ENCODE results near the gene DYNLT1. TPM values are rescaled to one million over a fixed set of nuclear protein-coding genes. Genes with fewer than 3 reads are reported as not detected.
"Not testable (repeated sequence)": the region's sequence is repeated elsewhere in the genome, so short reads cannot be mapped to it uniquely, and the experiment has no call there.

DYNLT1 gene
- total and polyA plus RNA-seq, 2 experiments from 2014 or later: 82.6 to 219 TPM

DNA sequence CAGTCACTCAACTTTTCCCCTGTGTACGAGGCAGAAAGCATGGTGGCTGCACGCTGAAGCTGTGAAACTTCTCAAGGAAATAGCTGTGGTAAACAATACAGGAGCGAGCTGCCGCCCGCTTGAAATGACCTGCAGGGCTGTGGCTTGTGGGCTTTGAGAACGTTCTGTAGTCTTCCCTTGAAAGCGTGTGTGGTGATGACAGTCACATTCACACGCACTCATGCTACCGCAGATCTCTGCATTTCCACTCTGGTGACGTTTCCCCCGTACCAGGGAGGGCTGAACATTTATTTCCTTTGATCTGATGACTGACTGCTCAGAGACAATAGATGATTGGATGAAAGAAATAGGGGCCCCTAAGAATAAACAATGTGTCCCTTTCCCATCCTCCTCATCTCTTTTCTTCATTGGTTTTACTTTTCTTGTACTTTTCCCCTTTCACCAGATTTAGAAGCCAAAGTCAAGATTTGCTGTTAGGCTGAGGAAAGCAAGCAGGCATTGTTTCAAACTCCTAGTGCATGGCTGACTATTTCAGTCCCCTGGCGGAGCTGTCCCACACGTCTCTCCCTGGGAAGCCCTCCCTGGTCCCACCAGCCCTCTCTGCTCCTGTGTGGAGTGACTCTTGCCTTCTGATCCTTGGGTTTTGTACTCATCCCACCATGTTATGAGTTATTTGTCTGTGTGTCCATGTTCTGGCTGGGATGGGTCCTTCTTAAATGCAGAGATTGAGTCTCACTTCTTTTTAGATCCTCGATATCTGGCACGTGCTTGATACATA lies 9.2 kb upstream of the DYNLT1 start:
- DNase-seq (ENCODE audit: low spot score): no peak
- Histone ChIP-seq H3K9me2 (replicated peaks; ENCODE audit: insufficient read depth) (no peaks in the 10 kb centered on the region), H3K4me3 (no peak overlapping the region), H4K20me1 (ENCODE audit: insufficient read depth, poor library complexity, severe bottlenecking) (no peaks in the 10 kb centered on the region), H3K36me3 (replicated peaks; ENCODE audit: insufficient read depth, low read depth) (no peaks in the 10 kb centered on the region), H3K79me2 (no peaks in the 10 kb centered on the region), H3K4me1 (ENCODE audit: insufficient read depth) (peaks cover 4% of the 10 kb centered on the region), H3K27ac (peak overlapping the region; percentile 61), H3K27me3 (no peaks in the 10 kb centered on the region), H2AFZ (no peak overlapping the region), H3K9me3 (ENCODE audit: low read depth) (no peaks in the 10 kb centered on the region), H3K4me2 (no peak overlapping the region)
- TF ChIP-seq, protein P1, sequence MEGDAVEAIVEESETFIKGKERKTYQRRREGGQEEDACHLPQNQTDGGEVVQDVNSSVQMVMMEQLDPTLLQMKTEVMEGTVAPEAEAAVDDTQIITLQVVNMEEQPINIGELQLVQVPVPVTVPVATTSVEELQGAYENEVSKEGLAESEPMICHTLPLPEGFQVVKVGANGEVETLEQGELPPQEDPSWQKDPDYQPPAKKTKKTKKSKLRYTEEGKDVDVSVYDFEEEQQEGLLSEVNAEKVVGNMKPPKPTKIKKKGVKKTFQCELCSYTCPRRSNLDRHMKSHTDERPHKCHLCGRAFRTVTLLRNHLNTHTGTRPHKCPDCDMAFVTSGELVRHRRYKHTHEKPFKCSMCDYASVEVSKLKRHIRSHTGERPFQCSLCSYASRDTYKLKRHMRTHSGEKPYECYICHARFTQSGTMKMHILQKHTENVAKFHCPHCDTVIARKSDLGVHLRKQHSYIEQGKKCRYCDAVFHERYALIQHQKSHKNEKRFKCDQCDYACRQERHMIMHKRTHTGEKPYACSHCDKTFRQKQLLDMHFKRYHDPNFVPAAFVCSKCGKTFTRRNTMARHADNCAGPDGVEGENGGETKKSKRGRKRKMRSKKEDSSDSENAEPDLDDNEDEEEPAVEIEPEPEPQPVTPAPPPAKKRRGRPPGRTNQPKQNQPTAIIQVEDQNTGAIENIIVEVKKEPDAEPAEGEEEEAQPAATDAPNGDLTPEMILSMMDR (IDR thresholded peaks at IDR 0.05; ENCODE audit: poor library complexity): no peak
- no peak for TF ChIP-seq EZH2phosphoT487 (IDR thresholded peaks at IDR 0.05; ENCODE audit: low read depth, severe bottlenecking, unreplicated experiment)
- 75% methylated on average over 15 of the region's 15 CpGs for WGBS (ENCODE audit: low lambda C conversion rate, missing lambda C conversion rate)

DNA sequence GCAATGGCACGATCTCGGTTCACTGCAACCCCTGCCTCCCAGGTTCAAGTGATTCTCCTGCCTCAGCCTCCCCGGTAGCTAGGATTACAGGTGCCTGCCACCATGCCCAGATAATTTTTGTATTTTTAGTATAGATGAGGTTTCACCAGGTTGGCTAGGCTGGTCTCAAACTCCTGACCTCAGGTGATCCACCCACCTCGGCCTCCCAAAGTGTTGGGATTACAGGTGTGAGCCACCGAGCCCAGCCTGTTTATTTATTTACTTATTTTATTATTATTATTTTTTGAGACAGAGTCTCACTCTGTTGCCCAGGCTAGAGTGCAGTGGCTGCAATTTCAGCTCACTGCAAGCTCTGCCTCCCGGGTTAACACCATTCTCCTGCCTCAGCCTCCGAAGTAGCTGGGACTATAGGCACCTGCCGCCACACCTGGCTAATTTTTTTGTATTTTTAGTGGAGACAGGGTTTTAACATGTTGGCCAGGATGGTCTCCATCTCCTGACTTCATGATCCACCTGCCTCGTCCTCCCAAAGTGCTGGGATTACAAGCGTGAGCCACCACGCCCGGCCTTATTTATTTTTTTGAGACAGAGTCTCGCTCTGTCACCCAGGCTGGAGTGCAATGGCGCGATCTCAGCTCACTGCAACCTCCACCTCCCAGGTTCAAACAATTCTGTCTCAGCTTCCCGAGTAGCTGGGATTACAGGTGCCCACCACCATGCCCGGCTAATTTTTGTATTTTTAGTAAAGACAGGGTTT lies 7.6 kb upstream of the DYNLT1 start:
- H4K20me1 ChIP-seq (ENCODE audit: insufficient read depth, poor library complexity, severe bottlenecking); H3K4me1 ChIP-seq (ENCODE audit: insufficient read depth); H3K27me3 ChIP-seq; H3K9me3 ChIP-seq (ENCODE audit: low read depth); H3K27ac ChIP-seq; H3K79me2 ChIP-seq; H3K36me3 ChIP-seq (replicated peaks; ENCODE audit: insufficient read depth, low read depth); H3K9me2 ChIP-seq (replicated peaks; ENCODE audit: insufficient read depth); H3K4me2 ChIP-seq; DNase-seq (ENCODE audit: low spot score); H3K4me3 ChIP-seq; H2AFZ ChIP-seq: not testable (repeated sequence)
- 88% methylated on average over 17 of the region's 17 CpGs for WGBS (ENCODE audit: low lambda C conversion rate, missing lambda C conversion rate)

DNA sequence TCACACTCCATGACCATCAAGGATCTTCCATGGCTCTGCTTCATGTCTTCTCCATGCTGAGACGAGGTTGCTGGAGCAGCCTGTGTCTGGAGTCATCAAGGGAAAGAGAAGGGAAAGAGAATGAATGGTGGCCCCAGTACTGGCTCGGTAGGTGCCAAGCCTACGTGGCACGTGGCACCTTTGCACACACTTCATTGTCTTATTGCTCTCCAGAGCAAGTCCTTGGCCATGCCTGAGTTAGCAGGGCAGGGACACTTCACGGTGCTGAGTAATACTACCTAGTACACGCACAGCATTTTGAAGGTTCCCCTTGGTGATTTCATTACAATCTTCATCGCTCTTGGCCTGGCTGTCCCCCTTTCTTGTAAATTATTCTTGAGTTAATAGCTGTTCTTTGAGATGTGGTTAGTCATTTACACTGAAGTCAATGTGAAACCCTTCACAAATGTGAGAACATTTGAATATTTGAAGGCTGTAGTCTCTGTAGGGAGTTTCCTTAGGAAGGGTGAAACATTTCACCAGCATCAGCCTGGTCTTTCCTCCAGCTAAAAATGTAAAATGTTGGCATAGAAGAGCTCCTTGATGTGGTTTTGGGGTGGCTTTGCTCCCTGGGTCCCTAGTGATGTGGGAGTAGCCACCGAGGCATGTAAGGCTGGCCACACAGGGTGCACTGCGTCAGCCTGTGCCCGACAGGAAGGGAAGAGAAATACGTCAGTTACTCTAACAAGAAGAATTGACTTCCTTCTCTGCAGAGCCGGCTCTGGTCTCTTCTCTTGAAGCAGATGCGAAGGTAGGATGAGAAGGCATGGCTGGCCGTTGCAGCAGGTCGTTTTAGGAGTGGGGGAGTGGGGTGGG lies 5.0 kb upstream of the DYNLT1 start, which contains the start of gene SYTL3:
TSS of gene SYTL3 (plus strand) at position 766 of the 855 bp plus-strand sequence. CDS start 13,215 bp downstream, outside the sequence.
- Histone ChIP-seq H3K79me2 (no peaks in the 10 kb centered on the region), H3K4me3 (no peak within 1 kb of the TSS), H3K27ac (peak within 1 kb of the TSS; percentile 61), H2AFZ (no peak within 1 kb of the TSS), H3K27me3 (no peaks in the 10 kb centered on the region), H3K36me3 (replicated peaks; ENCODE audit: insufficient read depth, low read depth) (no peaks in the 10 kb centered on the region), H4K20me1 (ENCODE audit: insufficient read depth, poor library complexity, severe bottlenecking) (no peaks in the 10 kb centered on the region), H3K4me1 (ENCODE audit: insufficient read depth) (peaks cover 21% of the 10 kb centered on the region), H3K9me2 (replicated peaks; ENCODE audit: insufficient read depth) (no peaks in the 10 kb centered on the region), H3K9me3 (ENCODE audit: low read depth) (no peaks in the 10 kb centered on the region), H3K4me2 (no peak within 1 kb of the TSS)
- TF ChIP-seq EZH2 (IDR thresholded peaks at IDR 0.05; ENCODE audit: borderline replicate concordance) (no peak), EZH2phosphoT487 (IDR thresholded peaks at IDR 0.05; ENCODE audit: low read depth, severe bottlenecking, unreplicated experiment) (no peak)
- 81% methylated on average over 15 of the region's 15 CpGs for WGBS (ENCODE audit: low lambda C conversion rate, missing lambda C conversion rate)
- no peak for DNase-seq (ENCODE audit: low spot score)

DNA sequence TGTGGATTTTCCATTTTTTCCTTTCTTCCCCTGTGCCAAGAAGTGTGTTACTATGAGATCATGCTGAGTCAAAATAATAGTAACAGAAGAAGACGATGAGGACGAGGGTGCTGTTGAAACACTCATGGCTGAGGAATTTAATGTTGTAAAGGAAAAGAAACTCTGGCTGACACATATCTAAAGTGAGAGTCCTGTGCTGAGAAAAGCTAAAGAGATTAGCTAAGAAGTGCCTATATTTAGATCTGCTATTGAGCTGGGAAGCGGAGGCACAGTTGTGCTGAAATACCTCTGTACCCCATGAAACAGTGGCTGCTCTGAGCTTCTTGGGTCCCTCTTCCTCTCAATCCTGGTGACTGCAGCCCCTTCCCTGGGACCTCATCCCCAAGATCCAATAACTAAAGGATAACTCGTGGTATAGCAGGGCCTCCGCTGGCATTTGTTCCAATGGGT lies 4.2 kb upstream of the DYNLT1 start:
- no peak overlapping the region for H2AFZ ChIP-seq
- no peaks in the 10 kb centered on the region for H4K20me1 ChIP-seq (ENCODE audit: insufficient read depth, poor library complexity, severe bottlenecking)
- H3K4me3 ChIP-seq: no peak overlapping the region
- no peaks in the 10 kb centered on the region for H3K27me3 ChIP-seq
- peak overlapping the region; percentile 61 for H3K27ac ChIP-seq
- no peaks in the 10 kb centered on the region for H3K9me3 ChIP-seq (ENCODE audit: low read depth)
- TF ChIP-seq EZH2phosphoT487 (IDR thresholded peaks at IDR 0.05; ENCODE audit: low read depth, severe bottlenecking, unreplicated experiment) (no peak), EZH2 (IDR thresholded peaks at IDR 0.05; ENCODE audit: borderline replicate concordance) (no peak)
- TF ChIP-seq, protein P1 (IDR thresholded peaks at IDR 0.05; ENCODE audit: poor library complexity): no peak
- H3K9me2 ChIP-seq (replicated peaks; ENCODE audit: insufficient read depth): no peaks in the 10 kb centered on the region
- H3K79me2 ChIP-seq: peaks cover 3% of the 10 kb centered on the region
- H3K4me2 ChIP-seq: no peak overlapping the region
- DNase-seq (ENCODE audit: low spot score): peak; percentile 53
- WGBS (ENCODE audit: low lambda C conversion rate, missing lambda C conversion rate): 63% methylated on average over 5 of the region's 5 CpGs
- H3K4me1 ChIP-seq (ENCODE audit: insufficient read depth): peaks cover 21% of the 10 kb centered on the region
- H3K36me3 ChIP-seq (replicated peaks; ENCODE audit: insufficient read depth, low read depth): no peaks in the 10 kb centered on the region
